Measurements from ENCODE around the gene TSPAN31. TPM values are rescaled to one million over a fixed set of nuclear protein-coding genes. Genes with fewer than 3 reads are reported as not detected.

Gene TSPAN31
- total and polyA plus RNA-seq, 2 experiments from 2014 or later = 15.5 to 15.6 TPM

DNA sequence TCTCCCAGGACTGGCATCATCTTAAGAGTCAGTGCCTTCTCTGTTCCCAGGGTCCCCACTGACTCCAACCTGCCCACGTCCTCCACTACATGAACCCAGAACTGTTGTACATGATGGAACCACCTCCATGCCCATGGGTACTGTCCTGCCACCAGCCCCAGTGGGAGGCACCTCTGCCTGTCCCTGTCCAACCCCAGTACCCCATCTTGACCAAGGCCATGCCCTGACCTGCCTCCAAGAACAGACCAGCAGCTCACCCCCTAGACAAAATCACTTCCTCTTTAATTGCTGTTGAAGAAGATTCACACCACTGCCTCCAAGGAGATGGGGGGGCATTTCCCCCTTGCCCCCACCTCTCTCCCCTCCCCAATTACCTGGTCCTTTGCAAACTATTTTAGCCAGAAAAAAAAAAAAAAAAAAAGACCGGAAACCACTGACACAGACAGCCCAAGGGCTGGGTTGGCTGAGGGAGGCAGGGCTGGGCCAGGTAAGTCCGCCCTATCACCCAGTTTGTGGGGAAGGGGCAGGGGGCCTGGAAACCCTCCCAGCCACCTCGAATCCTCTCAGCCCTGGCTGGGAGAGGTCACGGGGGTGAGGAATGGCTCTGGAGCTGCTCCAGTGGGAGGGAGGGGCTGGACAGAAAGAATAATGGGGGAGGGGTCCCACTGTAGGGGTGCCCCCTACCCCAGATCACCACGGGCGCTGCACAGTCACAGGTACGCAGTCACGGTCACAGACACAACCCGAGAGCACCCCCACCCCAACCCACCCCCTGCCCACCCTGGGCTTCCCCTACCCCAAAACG lies 19.7 kb upstream of the TSPAN31 start:
- TF ChIP-seq JUNB (IDR thresholded peaks at IDR 0.05; ENCODE audit: unreplicated experiment) = no peak
- DNase-seq (ENCODE audit: low spot score) = peak; percentile 30
- Histone ChIP-seq H2AFZ (no peak overlapping the region; the same call in 1 of the 2 replicates), H3K27ac (ENCODE audit: low read depth) (no peak overlapping the region), H3K79me2 (replicated peaks; ENCODE audit: insufficient read depth) (no peaks in the 10 kb centered on the region), H3K4me2 (peak overlapping the region; percentile 48; the same call in 1 of the 2 replicates), H3F3A (replicated peaks; ENCODE audit: low read depth) (no peaks in the 10 kb centered on the region), H3K4me3 (0 out of 2 replicates have a peak overlapping the region, but pooled peaks have one; percentile 30), H3K4me1 (ENCODE audit: insufficient read depth) (no peaks in the 10 kb centered on the region), H3K9me2 (ENCODE audit: insufficient read depth) (no peaks in the 10 kb centered on the region), H4K20me1 (replicated peaks; ENCODE audit: insufficient read depth) (no peaks in the 10 kb centered on the region; the same call in 1 of the 2 replicates), H3K36me3 (ENCODE audit: insufficient read depth) (no peaks in the 10 kb centered on the region), H3K27me3 (ENCODE audit: insufficient read depth) (peaks cover 72% of the 10 kb centered on the region)
- peak; percentile 5; the same call in 1 of the 3 replicates for ATAC-seq
- Mint-ChIP-seq H3K36me3 (ENCODE audit: low read depth) (no peaks in the 10 kb centered on the region; the same call in 2 of the 3 replicates), H3K4me3 (peak overlapping the region; percentile 2; the same call in 2 of the 3 replicates), H3K27me3 (ENCODE audit: insufficient read depth, low read depth, poor library complexity) (peaks cover 68% of the 10 kb centered on the region), H3K9me3 (no peaks in the 10 kb centered on the region), H3K4me1 (peaks cover 15% of the 10 kb centered on the region), H3K27ac (no peak overlapping the region)

- Histone ChIP-seq H3K4me1 (ENCODE audit: insufficient read depth) (no peaks in the 10 kb centered on the region), H3K4me2 (peak overlapping the region; percentile 88), H3F3A (replicated peaks; ENCODE audit: low read depth) (no peaks in the 10 kb centered on the region), H3K27me3 (ENCODE audit: insufficient read depth) (peaks cover 78% of the 10 kb centered on the region), H3K4me3 (peak overlapping the region; percentile 71), H2AFZ (peak overlapping the region; percentile 94), H3K79me2 (replicated peaks; ENCODE audit: insufficient read depth) (no peaks in the 10 kb centered on the region), H3K36me3 (ENCODE audit: insufficient read depth) (no peaks in the 10 kb centered on the region), H3K27ac (ENCODE audit: low read depth) (no peak overlapping the region), H3K9me2 (ENCODE audit: insufficient read depth) (no peaks in the 10 kb centered on the region), H4K20me1 (replicated peaks; ENCODE audit: insufficient read depth) (no peaks in the 10 kb centered on the region; the same call in 1 of the 2 replicates)
- DNase-seq (ENCODE audit: low spot score) (no peak), ATAC-seq (peak; percentile 6)
- Mint-ChIP-seq H3K4me3 (peak overlapping the region; percentile 89), H3K27me3 (ENCODE audit: insufficient read depth, low read depth, poor library complexity) (peaks cover 75% of the 10 kb centered on the region), H3K27ac (no peak overlapping the region), H3K9me3 (no peaks in the 10 kb centered on the region), H3K4me1 (peaks cover 15% of the 10 kb centered on the region), H3K36me3 (ENCODE audit: low read depth) (no peaks in the 10 kb centered on the region; the same call in 2 of the 3 replicates)
- no peak for TF ChIP-seq JUNB (IDR thresholded peaks at IDR 0.05; ENCODE audit: unreplicated experiment)
- no peak for TF ChIP-seq CTCF (conservative IDR thresholded peaks at IDR 0.05; ENCODE audit: low read depth in 2 of 2)
- TF ChIP-seq EZH2 (IDR thresholded peaks at IDR 0.05; ENCODE audit: low read depth, unreplicated experiment) = no peak
- TF ChIP-seq ZNF462 (CRISPR knock-in tag; IDR thresholded peaks at IDR 0.05) = no peak
- TF ChIP-seq, protein P1, sequence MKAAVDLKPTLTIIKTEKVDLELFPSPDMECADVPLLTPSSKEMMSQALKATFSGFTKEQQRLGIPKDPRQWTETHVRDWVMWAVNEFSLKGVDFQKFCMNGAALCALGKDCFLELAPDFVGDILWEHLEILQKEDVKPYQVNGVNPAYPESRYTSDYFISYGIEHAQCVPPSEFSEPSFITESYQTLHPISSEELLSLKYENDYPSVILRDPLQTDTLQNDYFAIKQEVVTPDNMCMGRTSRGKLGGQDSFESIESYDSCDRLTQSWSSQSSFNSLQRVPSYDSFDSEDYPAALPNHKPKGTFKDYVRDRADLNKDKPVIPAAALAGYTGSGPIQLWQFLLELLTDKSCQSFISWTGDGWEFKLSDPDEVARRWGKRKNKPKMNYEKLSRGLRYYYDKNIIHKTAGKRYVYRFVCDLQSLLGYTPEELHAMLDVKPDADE (IDR thresholded peaks at IDR 0.05) = no peak
- no peak for TF ChIP-seq NANOG (IDR thresholded peaks at IDR 0.05; ENCODE audit: borderline replicate concordance)
- TF ChIP-seq CREB1 (CRISPR knock-in tag; IDR thresholded peaks at IDR 0.05; ENCODE audit: low read depth) = no peak
- no peak for TF ChIP-seq ZNF114 (CRISPR knock-in tag; IDR thresholded peaks at IDR 0.05)
- no peak for TF ChIP-seq POLR2AphosphoS5 (IDR thresholded peaks at IDR 0.05; ENCODE audit: low read depth)
Observed at GRCh38 chr12:57725851-57726150, 19.0 kb upstream of the TSPAN31 start.

Data from GM23338 (cell line).